DND-41 (cell line): Measurements from ENCODE around the gene DCDC1.

Experiments
- EZH2 ChIP-seq: IDR thresholded peaks from 3 replicates; pipeline ENCODE4 v1.6.1; 2012; ENCODE audit warnings: borderline replicate concordance, low read depth, mild to moderate bottlenecking, moderate library complexity, low read length, inconsistent platforms; ENCODE audit not compliant: severe bottlenecking
- TF ChIP-seq, protein P1 (sequence below): IDR thresholded peaks from 2 replicates; pipeline ENCODE4 v1.5.1; 2012; ENCODE audit warnings: borderline replicate concordance, low read length, moderate library complexity, mild to moderate bottlenecking; ENCODE audit not compliant: poor library complexity, severe bottlenecking; ENCODE audit errors: extremely low read depth

DNA sequence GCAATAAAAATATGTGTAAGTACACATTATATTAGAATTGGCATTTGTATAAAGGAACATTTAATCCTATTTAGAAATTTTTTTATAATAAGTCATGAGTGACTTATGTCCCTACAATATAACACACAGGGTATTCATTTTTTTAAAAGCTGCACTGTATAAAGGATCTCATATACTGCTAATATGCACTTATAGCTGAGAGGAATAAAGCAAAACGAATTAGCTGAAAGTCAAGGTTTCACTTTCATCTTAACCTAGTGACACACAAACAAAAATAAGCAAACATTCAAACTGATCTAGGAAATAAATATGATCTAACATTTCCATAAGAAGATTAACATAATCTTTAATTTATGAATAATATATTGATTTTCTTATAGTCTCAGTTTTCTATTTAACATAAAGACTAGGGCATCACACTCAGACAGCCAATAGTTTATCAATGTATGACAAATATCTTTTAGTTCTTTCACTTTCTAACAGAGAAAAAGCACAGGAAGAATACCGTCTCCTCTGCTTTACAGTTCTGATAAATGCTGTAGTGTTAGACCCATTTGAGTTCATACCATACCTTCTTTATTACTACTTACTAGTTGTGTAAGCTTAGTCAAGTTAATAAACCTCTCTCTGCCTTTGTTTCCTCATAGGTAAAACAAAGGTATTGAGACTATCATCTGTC lies 42.9 kb downstream of the DCDC1 start:
- TF ChIP-seq, protein P1, sequence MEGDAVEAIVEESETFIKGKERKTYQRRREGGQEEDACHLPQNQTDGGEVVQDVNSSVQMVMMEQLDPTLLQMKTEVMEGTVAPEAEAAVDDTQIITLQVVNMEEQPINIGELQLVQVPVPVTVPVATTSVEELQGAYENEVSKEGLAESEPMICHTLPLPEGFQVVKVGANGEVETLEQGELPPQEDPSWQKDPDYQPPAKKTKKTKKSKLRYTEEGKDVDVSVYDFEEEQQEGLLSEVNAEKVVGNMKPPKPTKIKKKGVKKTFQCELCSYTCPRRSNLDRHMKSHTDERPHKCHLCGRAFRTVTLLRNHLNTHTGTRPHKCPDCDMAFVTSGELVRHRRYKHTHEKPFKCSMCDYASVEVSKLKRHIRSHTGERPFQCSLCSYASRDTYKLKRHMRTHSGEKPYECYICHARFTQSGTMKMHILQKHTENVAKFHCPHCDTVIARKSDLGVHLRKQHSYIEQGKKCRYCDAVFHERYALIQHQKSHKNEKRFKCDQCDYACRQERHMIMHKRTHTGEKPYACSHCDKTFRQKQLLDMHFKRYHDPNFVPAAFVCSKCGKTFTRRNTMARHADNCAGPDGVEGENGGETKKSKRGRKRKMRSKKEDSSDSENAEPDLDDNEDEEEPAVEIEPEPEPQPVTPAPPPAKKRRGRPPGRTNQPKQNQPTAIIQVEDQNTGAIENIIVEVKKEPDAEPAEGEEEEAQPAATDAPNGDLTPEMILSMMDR = no peak
- no peak for TF ChIP-seq EZH2
